Esophagus (tissue), 2 donors: ENCODE measurements around the gene ZYX. TPM values are rescaled to one million over a fixed set of nuclear protein-coding genes. Genes with fewer than 3 reads are reported as not detected.

Experiments
- polyA plus RNA-seq, 2 donors: library from polyadenylated mRNA; stranded (reverse); fragments of 200-250 nt; gene quantifications; one replicate each; pipeline ENCODE4 v1.2.3, GENCODE V29; 2013
- donor health status: healthy with polysubstance abuse.
- donor health status: Bipolar disorder and iron deficiency.

The ZYX gene
- polyA plus RNA-seq, 2 donors: 62.7 to 92.3 TPM

Other genes starting within 250 kb of the ZYX start
- gene PIP, start 249.3 kb upstream of the ZYX start, polyA plus RNA-seq: not detected
- gene TAS2R39, start 197.9 kb upstream of the ZYX start, polyA plus RNA-seq: not detected
- gene TAS2R40, start 159.3 kb upstream of the ZYX start, polyA plus RNA-seq: not detected
- 100 to 1,000 TPM; 112 to 146 TPM for gene GSTK1, start 117.9 kb upstream of the ZYX start, polyA plus RNA-seq
- gene TMEM139, start 96.4 kb upstream of the ZYX start, polyA plus RNA-seq: 1 to 10 TPM in 1 of 2 donors, under 1 TPM in 1; 0.41 to 2.2 TPM
- gene CASP2, start 93.0 kb upstream of the ZYX start, polyA plus RNA-seq: 1 to 10 TPM; 6.6 to 7.2 TPM
- gene CLCN1, start 65.2 kb upstream of the ZYX start, polyA plus RNA-seq: under 1 TPM; 0.31 to 0.44 TPM
- under 1 TPM; 0.16 to 0.28 TPM for gene FAM131B, start 18.6 kb upstream of the ZYX start, polyA plus RNA-seq
- gene EPHA1, start 27.5 kb downstream of the ZYX start, polyA plus RNA-seq: 10 to 100 TPM; 65.6 to 74.6 TPM
- not detected for gene TAS2R60, start 62.1 kb downstream of the ZYX start, polyA plus RNA-seq
- not detected for gene TAS2R41, start 96.5 kb downstream of the ZYX start, polyA plus RNA-seq
- under 1 TPM in 1 of 2 donors, not detected in 1; 0.05 TPM for gene CTAGE15, start 190.5 kb downstream of the ZYX start, polyA plus RNA-seq
- 1 to 10 TPM; 4.4 to 6.8 TPM for gene TCAF2, start 239.6 kb downstream of the ZYX start, polyA plus RNA-seq